Ishikawa (cell line): Measurements from ENCODE around the gene SIMC1.

Experiments
- CEBPB ChIP-seq: IDR thresholded peaks from 2 replicates; pipeline ENCODE4 v1.6.1; 2012
- CREB1 ChIP-seq: IDR thresholded peaks from 2 replicates; pipeline ENCODE4 v1.6.1; 2012; ENCODE audit warnings: low read depth
- EGR1 ChIP-seq: IDR thresholded peaks from 2 replicates; pipeline ENCODE4 v1.6.1; 2012
- EP300 ChIP-seq: IDR thresholded peaks from 2 replicates; pipeline ENCODE4 v1.6.1; 2012; ENCODE audit warnings: borderline replicate concordance
- FOXM1 ChIP-seq: IDR thresholded peaks from 2 replicates; pipeline ENCODE4 v1.6.1; 2012; ENCODE audit warnings: low read depth, borderline replicate concordance
- MAX ChIP-seq: IDR thresholded peaks from 2 replicates; pipeline ENCODE4 v1.6.1; 2012
- NFIC ChIP-seq: IDR thresholded peaks from 2 replicates; pipeline ENCODE4 v1.6.1; 2012
- RAD21 ChIP-seq: IDR thresholded peaks from 2 replicates; pipeline ENCODE4 v1.6.1; 2012; ENCODE audit warnings: low read depth
- REST ChIP-seq: IDR thresholded peaks from 2 replicates; pipeline ENCODE4 v1.6.1; 2012; ENCODE audit warnings: low read depth, mild to moderate bottlenecking
- TAF1 ChIP-seq: IDR thresholded peaks from 2 replicates; pipeline ENCODE4 v1.6.1; 2012; ENCODE audit warnings: low read depth, mild to moderate bottlenecking
- TCF12 ChIP-seq: IDR thresholded peaks from 2 replicates; pipeline ENCODE4 v1.6.1; 2012; ENCODE audit warnings: low read depth
- TEAD4 ChIP-seq: IDR thresholded peaks from 2 replicates; pipeline ENCODE4 v1.6.1; 2012
- USF1 ChIP-seq: IDR thresholded peaks from 2 replicates; pipeline ENCODE4 v1.6.1; 2012
- YY1 ChIP-seq: IDR thresholded peaks from 2 replicates; pipeline ENCODE4 v1.6.1; 2012; ENCODE audit warnings: low read depth
- ZBTB7A ChIP-seq: IDR thresholded peaks from 2 replicates; pipeline ENCODE4 v1.6.1; 2012; ENCODE audit warnings: low read depth

The SIMC1 gene

GRCh38 chr5:176383248-176383905 is 145.2 kb downstream of the SIMC1 start:
- TF ChIP-seq FOXM1 (no peak), MAX (no peak), CREB1 (no peak)

- TF ChIP-seq EGR1 (no peak), TEAD4 (no peak), REST (no peak), TCF12 (no peak), EP300 (no peak), YY1 (no peak), CREB1 (no peak), USF1 (no peak), TAF1 (no peak), ZBTB7A (no peak), CEBPB (no peak), NFIC (no peak), MAX (no peak), FOXM1 (no peak), RAD21 (no peak)
These were observed 145.7 kb downstream of the SIMC1 start for GRCh38 chr5:176383961-176384360.

- TF ChIP-seq ZBTB7A (no peak), EGR1 (no peak), MAX (no peak), EP300 (no peak), REST (no peak), NFIC (no peak), CREB1 (no peak), USF1 (no peak), TAF1 (no peak), RAD21 (no peak), YY1 (no peak), TCF12 (no peak), FOXM1 (no peak), TEAD4 (no peak), CEBPB (no peak)
These were observed 146.2 kb downstream of the SIMC1 start for GRCh38 chr5:176384366-176384930.

- TF ChIP-seq CREB1 = no peak
- no peak for TF ChIP-seq USF1
- no peak for TF ChIP-seq MAX
- no peak for TF ChIP-seq YY1
- no peak for TF ChIP-seq RAD21
- TF ChIP-seq EP300 = no peak
- TF ChIP-seq NFIC = no peak
- TF ChIP-seq TCF12 = no peak
- no peak for TF ChIP-seq REST
- TF ChIP-seq FOXM1 = no peak
- TF ChIP-seq CEBPB = no peak
- TF ChIP-seq TAF1 = no peak
- TF ChIP-seq EGR1 = no peak
- TF ChIP-seq TEAD4 = no peak
- TF ChIP-seq ZBTB7A = no peak
These were observed 146.8 kb downstream of the SIMC1 start for GRCh38 chr5:176384991-176385390.
